NCI-H460 (cell line): ENCODE results near the gene LIN7C. TPM values are rescaled to one million over a fixed set of nuclear protein-coding genes. Genes with fewer than 3 reads are reported as not detected.
A peak's percentile ranks its signal among the peaks of the same experiment; 100 is the strongest.
"Not testable (repeated sequence)": the region's sequence is repeated elsewhere in the genome, so short reads cannot be mapped to it uniquely, and the experiment has no call there.

Experiments
- DNase-seq: peaks from one replicate; pipeline ENCODE4 v3.0.0-alpha.2; 2016; ENCODE audit warnings: low read depth; ENCODE audit errors: extremely low read depth
- polyA plus RNA-seq: library from polyadenylated mRNA; depleted of rRNA; stranded (reverse); fragments of >200 nt; gene quantifications from 2 replicates; pipeline ENCODE4 v1.2.3, GENCODE V29; 2014; cell fraction: nucleus; rRNA removed
- total RNA-seq: library from RNA; depleted of rRNA; stranded (reverse); fragments of >200 nt; shearing (Covaris generic); gene quantifications from 2 replicates; pipeline ENCODE4 v1.2.3, GENCODE V29; 2014; rRNA removed

LIN7C gene, protein sequence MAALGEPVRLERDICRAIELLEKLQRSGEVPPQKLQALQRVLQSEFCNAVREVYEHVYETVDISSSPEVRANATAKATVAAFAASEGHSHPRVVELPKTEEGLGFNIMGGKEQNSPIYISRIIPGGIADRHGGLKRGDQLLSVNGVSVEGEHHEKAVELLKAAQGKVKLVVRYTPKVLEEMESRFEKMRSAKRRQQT
- total RNA-seq, result 62.5 and 67.4 TPM in 2 replicates
- 24.6 and 33.0 TPM in 2 replicates for polyA plus RNA-seq

DNA sequence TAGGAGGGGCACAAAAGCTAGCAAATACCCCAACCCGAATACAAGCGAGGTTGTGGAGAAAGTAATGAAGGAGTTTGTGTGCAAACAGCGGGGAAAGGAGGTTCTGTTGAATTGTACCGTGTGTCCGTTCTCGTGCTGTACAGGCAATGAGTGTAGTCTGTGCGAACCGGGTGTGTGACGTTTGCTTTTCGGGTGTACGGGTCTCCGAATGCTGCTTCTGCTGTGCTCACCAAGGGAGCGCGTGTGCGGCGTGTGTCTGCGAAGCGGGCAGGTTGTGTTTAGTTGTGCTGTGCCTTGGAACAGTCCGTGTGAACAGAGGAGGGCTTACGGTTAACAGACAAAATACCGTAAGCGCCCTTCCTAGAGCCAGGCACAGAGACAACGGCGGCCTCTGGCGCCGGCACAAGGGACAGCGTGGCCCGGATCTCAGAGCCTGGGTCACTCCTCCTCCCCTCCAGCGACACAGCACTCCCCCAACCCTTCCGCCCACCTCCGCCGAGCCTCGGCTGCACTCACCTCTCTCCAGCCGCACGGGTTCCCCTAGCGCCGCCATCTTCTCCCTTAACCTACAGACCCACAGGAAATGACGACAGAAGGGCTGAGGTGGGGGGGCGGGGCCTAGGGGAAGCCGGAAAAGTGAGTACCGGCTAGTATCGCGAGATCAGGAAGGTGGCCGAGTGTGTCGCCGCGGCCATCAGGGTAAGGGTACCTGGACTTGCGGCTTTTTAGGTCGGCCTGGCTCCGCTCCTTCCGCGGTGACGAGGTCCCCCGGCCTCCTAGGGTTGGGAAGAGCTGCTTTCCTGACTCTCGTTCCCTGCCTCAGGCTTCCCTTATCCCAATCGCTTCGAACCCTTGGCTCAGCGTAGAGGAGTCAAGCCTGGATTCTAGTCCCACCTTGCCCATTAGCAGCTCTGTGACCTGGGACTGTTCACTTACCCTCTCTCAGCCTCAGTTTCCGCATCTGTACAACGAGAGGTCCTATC, at the start of gene LIN7C:
LIN7C (minus strand) TSS at position 570 of the 983 bp plus-strand sequence; CDS start at position 553, 17 bp downstream.
- peak; percentile 93 for DNase-seq

DNA sequence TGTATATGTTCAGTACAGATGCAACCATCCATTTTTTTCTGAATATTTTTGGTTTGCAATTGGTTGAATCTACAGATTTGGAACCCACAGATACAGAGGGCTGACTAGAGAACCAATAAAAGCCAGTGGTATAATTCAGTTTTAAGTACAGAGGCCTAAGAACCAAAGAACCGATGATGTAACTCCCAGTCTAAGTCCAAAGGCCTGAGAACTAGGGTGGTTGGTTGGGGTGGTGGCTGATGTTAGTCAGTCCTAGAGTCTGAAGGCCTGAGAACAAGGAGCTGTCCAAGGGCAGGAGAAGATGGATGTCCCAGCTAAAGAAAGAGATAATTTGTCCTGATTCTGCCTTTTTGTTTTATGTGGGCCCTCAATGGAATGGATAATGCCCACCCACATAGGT, 48.7 kb upstream of the LIN7C start:
- DNase-seq, result no peak

DNA sequence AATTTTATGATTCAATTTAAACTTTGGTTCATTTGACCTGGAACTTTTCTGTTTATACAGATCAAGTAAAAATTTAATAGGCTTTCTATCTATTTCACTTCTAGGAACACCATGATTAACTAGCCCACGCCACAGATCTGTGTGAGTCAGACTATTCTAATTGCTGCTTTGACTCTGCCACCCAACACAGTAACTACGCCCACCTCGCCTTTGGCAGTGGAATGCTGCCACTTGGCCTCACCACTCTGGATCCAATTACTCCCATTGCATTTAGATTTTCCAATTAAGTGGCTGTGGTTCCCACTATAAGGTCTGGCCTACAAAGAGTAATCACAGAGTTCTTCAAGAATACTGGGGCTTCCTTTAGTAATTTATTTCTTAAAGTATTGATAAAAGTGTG, 46.6 kb upstream of the LIN7C start:
- DNase-seq, result no peak

DNA sequence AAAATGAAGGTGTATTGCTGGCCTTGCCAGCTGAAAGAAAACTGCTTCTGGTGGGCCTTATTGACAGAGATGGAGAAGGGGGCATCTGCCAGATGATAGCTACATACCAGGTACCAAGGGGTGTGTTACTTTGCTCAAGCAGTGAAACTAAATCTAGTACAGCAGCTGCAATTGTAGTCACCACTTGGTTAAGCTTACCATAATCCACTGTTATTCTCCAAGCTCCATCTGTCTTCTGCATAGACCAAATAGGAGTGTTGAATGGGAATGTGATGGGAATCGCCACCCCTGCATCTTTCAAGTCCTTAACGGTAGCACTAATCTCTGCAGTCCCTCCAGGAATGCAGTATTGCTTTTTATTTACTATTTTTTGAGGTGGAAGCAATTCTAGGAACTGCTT, 45.8 kb upstream of the LIN7C start:
- DNase-seq, result no peak

DNA sequence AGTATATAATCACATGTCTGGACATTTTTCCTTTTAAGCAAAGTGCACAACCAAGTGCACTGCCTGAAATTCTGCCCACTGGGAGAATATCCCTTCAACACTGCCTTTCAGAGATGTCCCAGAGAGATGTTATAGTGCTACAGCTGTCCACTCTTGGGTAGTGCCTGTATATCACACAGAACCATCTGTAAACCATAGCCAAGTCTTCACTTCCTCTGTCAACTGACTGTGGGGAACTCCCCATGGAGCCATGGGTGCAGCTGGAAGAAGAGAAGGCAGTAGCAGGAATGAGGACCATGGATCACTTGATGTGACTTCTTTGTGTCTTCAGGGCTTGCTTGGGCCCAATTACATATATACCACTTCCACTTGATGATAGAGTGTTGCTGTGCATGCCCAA, 44.6 kb upstream of the LIN7C start:
- no peak for DNase-seq

DNA sequence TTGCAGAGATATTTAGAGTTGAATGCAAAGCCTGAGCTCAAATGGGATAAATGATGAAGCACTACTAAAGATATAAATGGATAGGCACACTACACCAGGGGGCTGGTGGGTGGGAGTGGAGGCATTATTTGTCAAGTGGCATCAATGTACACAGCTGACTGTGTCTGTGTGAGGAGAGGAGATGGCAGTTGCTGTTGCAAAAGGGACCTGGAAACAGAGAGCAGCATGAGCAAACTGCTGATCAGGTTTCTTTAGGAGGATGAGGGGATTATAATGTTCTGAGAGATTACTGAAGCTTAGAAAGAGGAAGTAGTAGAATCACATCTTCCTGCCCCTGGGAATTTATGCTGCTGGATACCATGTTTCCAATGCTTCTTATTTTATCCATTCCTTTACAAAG, 39.4 kb upstream of the LIN7C start:
- no peak for DNase-seq

DNA sequence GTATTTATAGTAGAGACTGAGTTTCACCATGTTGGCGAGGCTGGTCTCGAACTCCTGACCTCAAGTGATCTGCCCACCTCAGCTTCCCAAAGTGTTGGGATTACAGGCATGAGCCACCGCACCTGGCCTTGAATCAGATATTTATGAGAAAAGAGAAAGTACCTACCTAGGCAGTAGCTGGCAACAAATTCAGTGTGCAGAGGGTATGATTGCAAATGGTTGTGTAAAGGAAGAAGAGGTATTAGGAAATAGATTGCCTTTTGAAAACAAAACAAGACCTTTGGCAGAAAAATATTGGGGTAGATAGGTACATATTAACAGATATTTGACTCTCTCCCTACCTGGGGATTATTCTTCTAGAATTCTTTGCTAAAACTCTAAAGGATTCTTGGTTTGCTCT, 38.5 kb upstream of the LIN7C start:
- no peak for DNase-seq

DNA sequence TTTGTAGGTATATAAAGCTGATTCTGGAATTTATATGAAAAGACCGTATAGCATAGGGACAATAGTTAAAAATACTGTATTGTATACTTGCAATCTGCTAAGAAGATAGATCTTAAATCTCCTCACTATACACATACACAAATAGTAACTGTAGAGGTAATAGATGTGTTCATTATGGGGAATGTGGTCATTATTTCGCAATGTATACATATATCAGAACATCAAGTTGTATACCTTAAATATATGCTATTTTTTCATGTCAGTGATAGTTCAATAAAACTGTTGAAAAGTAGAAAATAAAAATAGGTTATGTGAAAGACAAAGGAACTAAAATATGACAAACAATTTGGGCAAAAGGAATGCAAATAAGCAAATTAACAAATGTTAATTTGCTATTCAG, 35.2 kb upstream of the LIN7C start:
- DNase-seq, result no peak

DNA sequence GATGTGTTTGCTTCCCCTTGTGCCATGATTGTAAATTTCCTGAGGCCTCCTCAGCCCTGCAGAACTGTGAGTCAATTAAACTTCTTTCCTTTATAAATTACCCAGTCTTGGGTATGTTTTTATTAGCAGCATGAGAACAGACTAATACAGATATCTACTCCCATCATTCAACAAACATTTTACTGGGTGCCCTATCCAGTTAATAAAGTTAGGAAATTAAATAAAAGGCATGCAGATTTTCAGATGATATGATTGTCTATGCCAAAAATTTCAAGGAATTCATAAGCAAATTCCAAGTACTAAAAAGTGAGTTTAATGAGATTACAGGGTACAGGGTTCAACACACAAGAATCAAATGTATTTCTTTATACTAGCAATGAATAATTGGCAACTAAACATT, 33.5 kb upstream of the LIN7C start:
- DNase-seq, result no peak

DNA sequence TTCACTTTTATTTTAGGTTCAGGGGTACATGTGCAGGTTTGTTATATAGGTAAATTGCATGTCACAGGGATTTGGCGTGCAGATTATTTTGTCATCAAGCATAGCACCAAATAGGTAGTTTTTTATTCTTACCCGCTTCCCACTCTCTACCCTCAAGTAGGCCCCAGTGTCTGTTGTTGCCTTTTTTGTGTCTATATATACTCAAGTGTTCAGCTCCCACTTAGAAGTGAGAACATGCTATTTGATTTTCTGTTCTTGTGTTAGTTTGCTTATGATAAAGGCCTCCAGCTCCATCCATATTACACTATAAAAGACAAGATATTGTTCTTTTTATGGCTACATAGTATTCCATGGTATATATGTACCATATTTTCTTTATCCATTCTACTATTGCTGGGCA, 28.5 kb upstream of the LIN7C start:
- DNase-seq, result no peak

DNA sequence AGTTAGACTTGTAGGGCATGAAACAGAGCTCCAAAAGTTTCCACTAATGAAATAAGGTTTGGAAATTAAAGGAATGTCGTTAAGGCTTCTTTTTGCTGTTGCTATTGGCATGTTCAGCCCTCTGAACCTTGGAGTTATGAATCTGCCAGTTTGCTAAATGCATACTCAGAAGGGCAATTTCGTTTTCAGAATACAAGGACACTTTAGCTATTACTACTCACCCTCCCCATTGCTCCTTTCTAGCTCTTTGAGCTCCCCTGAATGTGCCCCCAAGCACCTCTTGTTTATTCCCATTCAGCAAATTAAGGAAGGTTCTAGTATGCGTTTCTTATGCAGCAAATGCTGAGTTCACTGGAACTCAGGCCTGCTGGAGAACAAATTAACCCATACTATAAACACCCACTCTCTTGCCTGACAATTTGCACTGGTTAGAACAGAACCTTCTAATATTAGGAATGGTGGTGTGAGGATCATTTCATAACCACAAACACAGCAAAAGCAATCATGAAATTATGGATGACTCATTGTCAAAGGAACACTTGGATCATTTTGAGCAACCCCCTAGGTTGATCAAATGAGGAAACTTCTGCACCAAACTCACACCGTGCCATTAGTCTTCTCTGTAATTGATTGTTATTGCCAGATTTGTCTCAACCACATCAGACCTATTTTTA, 26.2 kb upstream of the LIN7C start:
- no peak for DNase-seq

DNA sequence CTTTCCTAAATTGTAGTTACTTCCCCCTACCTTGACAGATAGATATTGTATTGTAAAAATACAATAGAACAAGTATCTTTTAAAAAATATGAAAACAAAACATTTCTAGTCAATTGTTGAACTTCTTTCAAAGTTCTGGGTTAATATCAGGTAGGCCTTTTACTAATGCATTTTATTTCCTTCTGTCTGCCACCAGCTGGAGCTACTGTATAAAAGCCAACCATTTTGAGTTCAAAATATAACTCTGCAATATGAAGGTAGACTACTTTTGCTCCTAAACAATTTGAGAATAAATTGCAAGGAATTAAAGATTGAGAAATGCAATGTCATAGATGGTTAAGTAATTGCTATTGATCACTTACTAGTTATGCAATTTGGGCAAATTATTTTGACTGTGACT, 22.1 kb upstream of the LIN7C start:
- no peak for DNase-seq

DNA sequence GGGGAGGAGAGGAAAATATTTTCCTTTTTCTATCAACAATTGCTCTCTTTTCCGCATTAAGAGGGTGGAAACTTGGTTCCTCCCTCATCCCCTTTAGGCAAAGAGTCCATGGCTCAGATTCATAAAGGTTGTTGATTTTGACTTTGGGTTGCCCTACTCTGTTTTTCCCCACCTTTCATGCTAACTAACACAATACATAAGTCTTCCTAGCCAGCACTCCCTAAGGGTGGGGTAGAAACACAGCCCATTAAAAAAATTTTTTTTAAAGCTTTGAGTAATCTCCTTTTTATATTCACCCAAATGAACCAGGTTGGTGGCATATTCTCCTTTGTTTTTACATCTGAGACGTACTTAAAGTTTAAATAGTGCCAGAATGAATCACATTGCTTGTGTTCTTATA, 20.0 kb upstream of the LIN7C start:
- DNase-seq, result no peak

DNA sequence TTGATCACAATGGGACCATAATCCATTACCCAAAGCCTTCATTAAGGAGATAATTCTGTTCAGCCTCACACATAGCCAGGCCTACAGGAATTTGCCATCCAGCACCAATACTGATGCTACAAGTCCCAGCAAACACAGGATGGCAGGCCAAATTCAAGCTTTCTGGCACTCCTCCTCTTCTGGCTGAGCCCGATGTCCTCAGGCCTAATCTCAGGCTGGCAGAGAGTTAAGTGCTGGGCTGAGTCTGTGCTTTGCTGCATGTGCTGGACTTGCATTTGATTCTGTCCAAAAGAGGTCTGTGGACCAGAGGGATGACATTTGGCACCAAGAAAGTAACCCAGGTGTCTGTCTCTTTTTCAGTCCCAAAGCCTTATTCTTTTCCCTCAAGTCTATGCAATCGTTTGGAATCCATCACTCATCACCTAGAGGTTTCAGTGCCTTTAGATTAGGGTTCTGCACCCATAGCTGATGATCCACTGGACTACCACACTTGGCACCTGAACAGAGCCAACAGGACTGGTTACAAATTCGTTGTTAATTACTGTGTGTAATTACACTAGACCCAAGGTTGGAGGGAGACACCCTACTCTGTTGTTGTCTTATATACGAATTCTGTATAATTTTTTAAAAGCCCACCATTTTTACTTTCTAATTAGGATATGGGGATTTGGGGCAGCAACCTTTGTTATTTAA, 19.4 kb upstream of the LIN7C start:
- DNase-seq, result no peak

DNA sequence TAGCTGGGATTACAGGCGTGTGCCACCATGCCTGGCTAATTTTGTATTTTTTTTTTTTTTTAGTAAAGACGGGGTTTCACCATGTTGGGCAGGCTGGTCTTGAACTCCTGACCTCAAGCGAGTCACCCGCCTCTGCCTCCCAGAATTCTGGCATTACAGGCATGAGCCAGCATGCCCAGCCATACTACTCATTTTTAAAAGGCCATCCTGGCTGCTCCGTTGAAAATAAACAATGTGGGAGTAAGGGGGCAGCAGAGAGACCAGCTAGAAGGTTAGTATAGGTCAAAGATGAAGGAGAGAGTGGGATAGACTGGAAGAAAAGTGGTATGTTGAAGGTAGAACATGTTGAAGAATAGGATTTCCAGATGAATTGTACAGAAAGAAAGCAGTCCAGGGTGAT, 17.6 kb upstream of the LIN7C start:
- peak; percentile 13 for DNase-seq

DNA sequence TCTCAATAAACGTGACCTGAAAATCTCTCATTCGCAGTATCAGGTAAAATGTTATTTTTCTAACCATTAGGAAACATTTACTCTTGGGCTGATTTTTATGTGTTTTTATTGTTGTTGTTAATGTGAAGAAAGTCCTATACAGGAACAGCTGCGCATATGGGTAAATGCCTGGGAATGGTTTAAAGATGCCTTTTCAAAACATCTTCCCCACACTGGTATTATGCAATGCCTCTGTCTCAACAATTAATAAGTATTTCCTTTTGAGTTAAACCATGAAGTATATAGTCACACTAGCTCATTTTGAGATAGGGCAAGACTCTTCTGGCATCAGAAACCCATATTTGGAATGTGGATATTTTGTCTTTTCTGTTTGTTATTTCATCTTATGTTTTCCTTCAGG, 13.7 kb upstream of the LIN7C start:
- no peak for DNase-seq

DNA sequence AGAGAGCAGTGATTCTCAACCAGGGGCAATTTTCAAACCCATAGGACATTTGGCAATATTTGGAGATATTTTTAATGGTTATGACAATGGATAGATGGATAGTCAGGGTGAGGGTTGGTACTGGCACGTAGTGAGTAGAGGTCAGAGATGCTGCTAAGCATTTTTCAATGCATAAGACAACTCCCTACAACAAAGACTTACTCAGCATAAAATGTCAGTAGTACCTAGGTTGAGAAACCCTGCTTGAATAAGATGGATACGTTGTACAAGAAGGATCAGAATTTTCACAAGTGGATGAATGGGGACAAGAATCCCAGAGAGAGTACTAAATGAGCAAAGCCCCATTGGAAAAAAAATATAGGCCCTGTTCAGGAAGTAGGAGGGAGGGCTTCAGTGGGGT, 11.9 kb upstream of the LIN7C start:
- DNase-seq, result no peak

DNA sequence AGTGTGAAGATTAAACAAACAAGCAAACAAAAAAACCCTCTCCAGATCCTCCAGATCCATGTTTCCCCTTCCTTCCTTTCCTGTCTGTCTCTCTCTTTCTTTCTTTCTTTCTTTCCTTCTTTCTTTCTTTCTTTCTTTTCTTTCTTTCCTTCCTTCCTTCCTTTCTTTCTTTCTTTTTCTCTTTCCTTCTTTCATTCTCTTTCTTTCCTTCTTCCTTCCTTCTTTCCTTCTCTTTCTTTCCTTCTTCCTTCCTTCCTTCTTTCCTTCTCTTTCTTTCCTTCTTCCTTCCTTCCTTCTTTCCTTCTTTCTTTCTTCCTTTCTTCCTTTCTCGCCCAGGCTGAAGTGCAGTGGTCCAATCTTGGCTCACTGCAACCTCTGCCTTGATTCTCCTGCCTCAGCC, 10.9 kb upstream of the LIN7C start:
- DNase-seq, result not testable (repeated sequence)

DNA sequence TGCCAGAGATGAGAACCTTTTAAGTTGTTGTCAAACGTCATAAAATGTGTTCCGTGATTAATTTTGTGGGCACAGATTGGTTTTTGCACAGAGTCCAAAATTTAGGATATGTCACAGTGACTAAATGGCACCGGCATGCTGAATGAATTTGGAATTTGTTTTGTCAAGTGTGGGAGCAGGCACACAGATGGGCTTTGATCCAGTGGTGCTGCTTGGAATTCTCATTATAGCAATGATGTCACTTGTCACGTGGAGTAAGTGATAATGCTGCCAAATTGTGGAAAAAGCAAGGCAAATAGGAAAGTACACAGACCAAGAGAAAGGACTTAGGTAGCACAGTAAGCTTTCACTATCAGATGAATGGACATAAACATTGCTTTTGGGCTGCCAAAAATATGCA, 8.0 kb upstream of the LIN7C start:
- DNase-seq, result no peak

DNA sequence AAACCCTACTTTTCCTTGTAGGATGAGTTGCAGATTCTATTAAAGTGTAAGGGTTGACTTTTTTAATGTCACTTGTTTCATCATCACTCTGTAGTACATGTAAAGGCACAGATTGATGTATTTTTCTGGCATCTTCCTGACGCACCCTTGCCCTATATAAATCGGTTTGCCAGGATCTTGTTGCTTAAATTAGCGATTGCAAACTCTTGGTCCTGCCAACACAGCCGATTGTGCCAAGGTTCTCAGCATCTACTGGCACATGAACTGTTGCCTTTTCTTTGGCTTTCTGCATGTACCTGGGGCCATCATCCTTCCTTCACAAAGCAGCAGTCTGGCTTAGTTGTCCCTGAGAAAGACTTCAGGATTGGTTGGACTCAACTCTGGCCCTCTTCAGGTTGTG, 7.5 kb upstream of the LIN7C start:
- DNase-seq, result no peak

DNA sequence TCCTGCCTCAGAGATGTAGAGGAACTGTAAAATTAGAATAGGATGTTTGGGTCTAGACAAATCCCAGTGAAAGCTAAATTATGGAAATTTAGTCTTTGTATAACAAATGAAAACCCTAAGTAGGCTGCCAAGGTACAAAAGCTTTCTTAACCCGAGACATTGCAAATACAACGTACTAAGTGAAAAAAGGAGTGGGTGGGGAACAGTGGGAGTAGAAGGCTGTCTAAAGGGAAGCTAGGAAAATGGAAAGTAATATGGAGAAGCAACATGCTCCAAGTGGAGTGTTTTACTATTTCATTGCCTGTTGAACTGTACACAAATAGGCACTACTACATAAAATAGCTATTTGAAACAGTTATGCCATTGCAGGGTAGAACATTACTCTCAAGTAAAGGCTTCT, 6.8 kb upstream of the LIN7C start:
- DNase-seq, result no peak
